K562 (cell line): ENCODE results near the gene IPO9. TPM values are rescaled to one million over a fixed set of nuclear protein-coding genes. Genes with fewer than 3 reads are reported as not detected.

Experiments used
- CEBPB ChIP-seq: fragments of 450-650 bp; IDR thresholded peaks from 2 replicates; pipeline ENCODE4 v1.6.1; 2016; ENCODE audit warnings: missing genetic modification characterization, missing compliant biosample characterization
- DMBX1 ChIP-seq: fragments of 250-450 bp; sonication (Bioruptor Pico); IDR thresholded peaks from 2 replicates; pipeline ENCODE4 v1.8.0; 2022; ENCODE audit warnings: inconsistent platforms, mild to moderate bottlenecking, moderate library complexity, borderline replicate concordance
- DPF2 ChIP-seq: fragments of 450-650 bp; IDR thresholded peaks from 2 replicates; pipeline ENCODE4 v1.6.1; 2016
- FOSL1 ChIP-seq: fragments of 200-800 bp; sonication (Bioruptor generic); conservative IDR thresholded peaks from 2 replicates; pipeline ENCODE4 v1.6.1; 2016; ENCODE audit warnings: missing genetic modification characterization, missing compliant biosample characterization
- FOXA3 ChIP-seq, 2 experiments: fragments of 450-650 bp in 1 of 2; sonication (generic) in 1 of 2; formaldehyde crosslinking; IDR thresholded peaks in 1 of 2; conservative IDR thresholded peaks in 1 of 2; 2 replicates each; pipeline versions ENCODE4 v1.4.0 to v1.8.0; 2020 to 2022; ENCODE audit warnings: mild to moderate bottlenecking in 2 of 2, missing genetic modification reagents in 1 of 2
- HMG20A ChIP-seq: fragments of 450-650 bp; formaldehyde crosslinking; conservative IDR thresholded peaks from 2 replicates; pipeline ENCODE4 v1.4.0; 2020; ENCODE audit warnings: mild to moderate bottlenecking, mixed read lengths
- JUN ChIP-seq, 2 experiments: sonication (generic) in 1 of 2; formaldehyde crosslinking in 1 of 2; IDR thresholded peaks; 2 replicates each; pipeline versions ENCODE4 v1.6.1 to v1.8.0; 2012 to 2022; ENCODE audit warnings: borderline replicate concordance in 2 of 2, mild to moderate bottlenecking in 2 of 2, improper control_type of control experiment in 1 of 2, low read depth in 1 of 2, low read length in 1 of 2, missing genetic modification reagents in 1 of 2
- KAT7 ChIP-seq: sonication (generic); formaldehyde crosslinking; IDR thresholded peaks from 2 replicates; pipeline ENCODE4 v1.8.0; 2022; ENCODE audit warnings: missing genetic modification reagents, mild to moderate bottlenecking, borderline replicate concordance
- LCOR ChIP-seq: sonication (generic); formaldehyde crosslinking; IDR thresholded peaks from 2 replicates; pipeline ENCODE4 v1.8.0; 2022; ENCODE audit warnings: mild to moderate bottlenecking, missing genetic modification reagents
- NONO ChIP-seq, 2 experiments: fragments of 200-400 bp in 1 of 2; fragments of 450-650 bp in 1 of 2; formaldehyde crosslinking in 1 of 2; IDR thresholded peaks; 2 replicates each; pipeline ENCODE4 v1.6.1; 2017; ENCODE audit warnings: low read depth in 2 of 2, mild to moderate bottlenecking in 2 of 2, moderate library complexity in 2 of 2, low read length in 1 of 2
- NR4A1 ChIP-seq, 2 experiments: fragments of 250-450 bp in 1 of 2; fragments of 450-650 bp in 1 of 2; sonication (Bioruptor Pico) in 1 of 2; IDR thresholded peaks; 2 replicates each; pipeline versions ENCODE4 v1.4.0 to v1.6.1; 2016 to 2020; ENCODE audit warnings: mild to moderate bottlenecking in 2 of 2, missing compliant biosample characterization in 1 of 2, missing genetic modification characterization in 1 of 2, moderate library complexity in 1 of 2
- WHSC1 ChIP-seq: IDR thresholded peaks from one replicate; pipeline ENCODE4 v1.6.1; 2012; ENCODE audit warnings: low read length, control low read depth, inconsistent platforms
- ZBTB17 ChIP-seq: fragments of 450-650 bp; formaldehyde crosslinking; IDR thresholded peaks from 2 replicates; pipeline ENCODE4 v1.4.0; 2020; ENCODE audit warnings: mild to moderate bottlenecking
- ZNF133 ChIP-seq: fragments of 250-450 bp; sonication (Bioruptor Pico); IDR thresholded peaks from 2 replicates; pipeline ENCODE4 v1.4.0; 2020; ENCODE audit warnings: mild to moderate bottlenecking
- ZNF175 ChIP-seq: fragments of 200-800 bp; sonication (Bioruptor generic); IDR thresholded peaks from 2 replicates; pipeline ENCODE4 v1.6.1; 2016; ENCODE audit warnings: low read depth, mild to moderate bottlenecking, missing genetic modification characterization, missing compliant biosample characterization
- ZNF253 ChIP-seq: fragments of 250-450 bp; sonication (Bioruptor Pico); conservative IDR thresholded peaks from 2 replicates; pipeline ENCODE4 v1.6.1; 2021; ENCODE audit warnings: mild to moderate bottlenecking
- ZNF431 ChIP-seq: sonication (generic); formaldehyde crosslinking; IDR thresholded peaks from 2 replicates; pipeline ENCODE4 v1.8.0; 2022; ENCODE audit warnings: mild to moderate bottlenecking, missing genetic modification reagents
- ZZZ3 ChIP-seq: fragments of 450-650 bp; IDR thresholded peaks from 2 replicates; pipeline ENCODE4 v1.6.1; 2016; ENCODE audit warnings: antibody characterized with exemption, mild to moderate bottlenecking, moderate library complexity
- polyA plus RNA-seq, 8 experiments: library from polyadenylated mRNA; depleted of rRNA in 4 of 8; stranded (reverse) in 5 of 8; unstranded in 3 of 8; fragments of >200 nt; fragmentation: Nextera tagmentation in 2 of 8; fragmentation: Illumina TruSeq in 1 of 8; extraction: Ambion mirVana in 2 of 8; extraction: Trizol in 1 of 8; gene quantifications; 2 replicates each; pipeline versions ENCODE4 v1.2.1 to v1.2.3, GENCODE V29; 2011 to 2014; ENCODE audit warnings: inconsistent platforms in 1 of 8, missing spikeins in 1 of 8
- total RNA-seq, 7 experiments: library from RNA; depleted of rRNA in 6 of 7; stranded (reverse); fragments of >200 nt in 6 of 7; fragmentation: Illumina TruSeq in 2 of 7; extraction: Trizol in 2 of 7; gene quantifications; 2 replicates each; pipeline versions ENCODE4 v1.2.1 to v1.2.3, GENCODE V29; 2011 to 2021; ENCODE audit warnings: low replicate concordance in 1 of 7
- TF ChIP-seq, protein P1 (sequence below): fragments of 250-450 bp; sonication (Bioruptor Pico); IDR thresholded peaks from 2 replicates; pipeline ENCODE4 v1.5.0; 2020; ENCODE audit warnings: mild to moderate bottlenecking
- TF ChIP-seq, protein P2 (sequence below): fragments of 450-650 bp; IDR thresholded peaks from 2 replicates; pipeline ENCODE4 v1.6.1; 2016
- TF ChIP-seq, protein P3 (sequence below), 2 experiments: IDR thresholded peaks; 2 replicates each; pipeline ENCODE4 v1.6.1; 2012; ENCODE audit warnings: improper control_type of control experiment in 2 of 2, low read depth in 2 of 2, low read length in 2 of 2, borderline replicate concordance in 1 of 2

Gene IPO9
- total and polyA plus RNA-seq, 9 of the 15 experiments (the other 6 are each of a cell fraction or from before 2014, with no cell fraction given) = 27.9 to 78.6 (median 43.9) TPM

DNA sequence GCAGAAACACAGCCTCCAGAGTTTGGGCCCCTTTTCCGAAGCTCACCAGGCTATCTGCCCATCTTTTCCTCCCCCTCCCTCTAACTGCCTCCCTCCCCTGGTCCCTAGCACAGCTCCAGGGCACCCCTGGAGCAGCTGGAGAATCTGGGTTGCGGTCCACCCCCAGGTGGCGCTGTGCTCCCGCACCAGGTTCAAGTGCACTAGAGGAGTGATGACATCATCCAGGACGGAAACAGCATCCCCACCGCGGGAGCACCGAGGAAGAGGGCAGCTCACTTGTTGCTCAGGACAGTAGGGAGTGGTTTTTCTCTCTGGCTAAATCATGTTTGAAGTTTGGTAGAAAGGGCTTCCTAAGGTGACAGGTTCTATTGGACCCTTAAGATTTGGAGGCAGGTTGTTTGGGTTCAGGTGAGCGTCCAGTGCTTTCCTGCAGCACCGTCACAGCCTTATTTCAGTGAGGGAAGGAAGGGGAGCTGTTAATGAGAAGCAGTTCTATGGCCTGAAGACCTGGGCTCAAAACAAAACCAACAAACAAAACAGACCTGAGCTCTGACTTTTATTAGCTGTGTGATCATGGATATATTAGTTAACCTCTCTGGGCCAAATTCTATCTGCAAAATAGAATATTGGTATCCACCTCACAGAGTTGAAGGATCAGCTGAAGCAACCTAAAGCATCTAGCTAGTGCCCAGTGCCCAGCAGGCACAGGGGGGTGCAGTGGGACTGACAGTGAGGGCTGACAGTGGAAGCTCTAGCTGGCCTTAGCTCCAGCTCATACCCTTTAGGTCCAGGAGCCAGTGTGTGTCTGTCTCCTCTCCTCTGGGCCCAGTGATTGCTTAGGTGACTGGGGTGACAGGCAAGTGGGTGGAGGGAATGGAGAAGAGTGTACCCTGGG is 67.2 kb downstream of the IPO9 start (continued):
- TF ChIP-seq HMG20A (no peak), CEBPB (tag) (peak; percentile 79), NR4A1 (CRISPR knock-in tag; IDR thresholded peaks at IDR 0.05) (0 out of 2 replicates have a peak, but pooled peaks have one; percentile 24), NR4A1 (tag; IDR thresholded peaks at IDR 0.05) (no peak), LCOR (CRISPR knock-in tag) (peak; percentile 86), JUN (IDR thresholded peaks at IDR 0.05; ENCODE audit: borderline replicate concordance, low read depth, low read length) (peak; percentile 100), JUN (CRISPR knock-in tag; IDR thresholded peaks at IDR 0.05; ENCODE audit: borderline replicate concordance) (peak; percentile 99), FOXA3 (CRISPR knock-in tag; conservative IDR thresholded peaks at IDR 0.05 in 1 of 2, IDR thresholded peaks at IDR 0.05 in 1 of 2) (no peak; a peak in 1 of 4 replicates), FOSL1 (tag) (peak; percentile 77), ZNF175 (peak; percentile 84), ZNF133 (no peak), ZNF253 (no peak), NONO (IDR thresholded peaks at IDR 0.05; ENCODE audit: low read depth in 2 of 2, low read length in 1 of 2) (peak in 1 of 2 experiments; percentile 86; a peak in 2 of 4 replicates), ZZZ3 (no peak), DMBX1 (CRISPR knock-in tag) (no peak), ZBTB17 (CRISPR knock-in tag) (peak; percentile 52; the same call in 1 of the 2 replicates), WHSC1 (no peak), KAT7 (CRISPR knock-in tag) (no peak), ZNF431 (CRISPR knock-in tag) (no peak), DPF2 (peak; percentile 77)
- TF ChIP-seq, protein P1, sequence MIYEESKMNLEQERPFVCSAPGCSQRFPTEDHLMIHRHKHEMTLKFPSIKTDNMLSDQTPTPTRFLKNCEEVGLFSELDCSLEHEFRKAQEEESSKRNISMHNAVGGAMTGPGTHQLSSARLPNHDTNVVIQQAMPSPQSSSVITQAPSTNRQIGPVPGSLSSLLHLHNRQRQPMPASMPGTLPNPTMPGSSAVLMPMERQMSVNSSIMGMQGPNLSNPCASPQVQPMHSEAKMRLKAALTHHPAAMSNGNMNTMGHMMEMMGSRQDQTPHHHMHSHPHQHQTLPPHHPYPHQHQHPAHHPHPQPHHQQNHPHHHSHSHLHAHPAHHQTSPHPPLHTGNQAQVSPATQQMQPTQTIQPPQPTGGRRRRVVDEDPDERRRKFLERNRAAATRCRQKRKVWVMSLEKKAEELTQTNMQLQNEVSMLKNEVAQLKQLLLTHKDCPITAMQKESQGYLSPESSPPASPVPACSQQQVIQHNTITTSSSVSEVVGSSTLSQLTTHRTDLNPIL (CRISPR knock-in tag) = no peak
- TF ChIP-seq, protein P2, sequence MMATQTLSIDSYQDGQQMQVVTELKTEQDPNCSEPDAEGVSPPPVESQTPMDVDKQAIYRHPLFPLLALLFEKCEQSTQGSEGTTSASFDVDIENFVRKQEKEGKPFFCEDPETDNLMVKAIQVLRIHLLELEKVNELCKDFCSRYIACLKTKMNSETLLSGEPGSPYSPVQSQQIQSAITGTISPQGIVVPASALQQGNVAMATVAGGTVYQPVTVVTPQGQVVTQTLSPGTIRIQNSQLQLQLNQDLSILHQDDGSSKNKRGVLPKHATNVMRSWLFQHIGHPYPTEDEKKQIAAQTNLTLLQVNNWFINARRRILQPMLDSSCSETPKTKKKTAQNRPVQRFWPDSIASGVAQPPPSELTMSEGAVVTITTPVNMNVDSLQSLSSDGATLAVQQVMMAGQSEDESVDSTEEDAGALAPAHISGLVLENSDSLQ = no peak
- TF ChIP-seq, protein P3, sequence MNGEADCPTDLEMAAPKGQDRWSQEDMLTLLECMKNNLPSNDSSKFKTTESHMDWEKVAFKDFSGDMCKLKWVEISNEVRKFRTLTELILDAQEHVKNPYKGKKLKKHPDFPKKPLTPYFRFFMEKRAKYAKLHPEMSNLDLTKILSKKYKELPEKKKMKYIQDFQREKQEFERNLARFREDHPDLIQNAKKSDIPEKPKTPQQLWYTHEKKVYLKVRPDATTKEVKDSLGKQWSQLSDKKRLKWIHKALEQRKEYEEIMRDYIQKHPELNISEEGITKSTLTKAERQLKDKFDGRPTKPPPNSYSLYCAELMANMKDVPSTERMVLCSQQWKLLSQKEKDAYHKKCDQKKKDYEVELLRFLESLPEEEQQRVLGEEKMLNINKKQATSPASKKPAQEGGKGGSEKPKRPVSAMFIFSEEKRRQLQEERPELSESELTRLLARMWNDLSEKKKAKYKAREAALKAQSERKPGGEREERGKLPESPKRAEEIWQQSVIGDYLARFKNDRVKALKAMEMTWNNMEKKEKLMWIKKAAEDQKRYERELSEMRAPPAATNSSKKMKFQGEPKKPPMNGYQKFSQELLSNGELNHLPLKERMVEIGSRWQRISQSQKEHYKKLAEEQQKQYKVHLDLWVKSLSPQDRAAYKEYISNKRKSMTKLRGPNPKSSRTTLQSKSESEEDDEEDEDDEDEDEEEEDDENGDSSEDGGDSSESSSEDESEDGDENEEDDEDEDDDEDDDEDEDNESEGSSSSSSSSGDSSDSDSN (IDR thresholded peaks at IDR 0.05; ENCODE audit: borderline replicate concordance in 1 of 2, low read depth in 2 of 2, low read length in 2 of 2) = peak in 1 of 2 experiments; percentile 67; a peak in 1 of 4 replicates
